ENCODE results near the gene KLHL29. TPM values are rescaled to one million over a fixed set of nuclear protein-coding genes. Genes with fewer than 3 reads are reported as not detected.

The KLHL29 gene
- total RNA-seq, 3 donors from 2014 or later (not counting 1 experiment from before 2014, with no cell fraction given): 0.24 to 0.43 (median 0.33) TPM

GRCh38 chr2:23376972-23377371 is 8.0 kb upstream of the KLHL29 start:
- TF ChIP-seq CTCF (IDR thresholded peaks at IDR 0.05): no peak
- peaks cover 21 to 34% of the 10 kb centered on the region in 2 donors for H3K27me3 Mint-ChIP-seq (ENCODE audit: low read depth in 2 of 2)

GRCh38 chr2:23377771-23378170 is 7.2 kb upstream of the KLHL29 start:
- Mint-ChIP-seq H3K36me3 (no peaks in the 10 kb centered on the region), H3K4me1 (peaks cover 10 to 21% of the 10 kb centered on the region in 2 donors), H3K9me3 (no peaks in the 10 kb centered on the region), H3K27me3 (ENCODE audit: low read depth in 2 of 2) (peaks cover 28 to 42% of the 10 kb centered on the region in 2 donors), H3K27ac (no peak overlapping the region), H3K4me3 (no peak overlapping the region)
- WGBS (ENCODE audit: insufficient coverage): 82% methylated on average over 4 of the region's 4 CpGs
- TF ChIP-seq CTCF (IDR thresholded peaks at IDR 0.05): no peak
- Histone ChIP-seq H3K4me1 (ENCODE audit: control insufficient read depth, insufficient read depth, low read length) (peaks cover 20% of the 10 kb centered on the region), H3K27me3 (ENCODE audit: control insufficient read depth, insufficient read depth, low read length) (peaks cover 2% of the 10 kb centered on the region), H3K4me3 (ENCODE audit: low read length) (no peak overlapping the region), H3K36me3 (ENCODE audit: control insufficient read depth, insufficient read depth, low read length) (no peaks in the 10 kb centered on the region), H3K9me3 (ENCODE audit: control insufficient read depth, insufficient read depth, low read length) (no peaks in the 10 kb centered on the region), H3K27ac (ENCODE audit: low read length) (no peak overlapping the region)
- intact Hi-C loops (cut with micrococcal nuclease): no loop called here
- no peak for ATAC-seq
- DNase-seq: no peak

More at GRCh38 chr2:23376972-23377371, 8.0 kb upstream of the KLHL29 start:
- Histone ChIP-seq H3K27me3 (ENCODE audit: control insufficient read depth, insufficient read depth, low read length) (peaks cover 2% of the 10 kb centered on the region), H3K36me3 (ENCODE audit: control insufficient read depth, insufficient read depth, low read length) (no peaks in the 10 kb centered on the region), H3K27ac (ENCODE audit: low read length) (no peak overlapping the region), H3K4me3 (ENCODE audit: low read length) (no peak overlapping the region), H3K4me1 (ENCODE audit: control insufficient read depth, insufficient read depth, low read length) (peaks cover 20% of the 10 kb centered on the region), H3K9me3 (ENCODE audit: control insufficient read depth, insufficient read depth, low read length) (no peaks in the 10 kb centered on the region)
- Mint-ChIP-seq H3K9me3 (no peaks in the 10 kb centered on the region), H3K27ac (no peak overlapping the region), H3K36me3 (no peaks in the 10 kb centered on the region), H3K4me1 (peaks cover 10 to 21% of the 10 kb centered on the region in 2 donors), H3K4me3 (no peak overlapping the region)
- DNase-seq (no peak), ATAC-seq (no peak)
- 91% methylated on average over 8 of the region's 8 CpGs for WGBS (ENCODE audit: insufficient coverage)
- intact Hi-C loops (cut with micrococcal nuclease): no loop called here

DNA sequence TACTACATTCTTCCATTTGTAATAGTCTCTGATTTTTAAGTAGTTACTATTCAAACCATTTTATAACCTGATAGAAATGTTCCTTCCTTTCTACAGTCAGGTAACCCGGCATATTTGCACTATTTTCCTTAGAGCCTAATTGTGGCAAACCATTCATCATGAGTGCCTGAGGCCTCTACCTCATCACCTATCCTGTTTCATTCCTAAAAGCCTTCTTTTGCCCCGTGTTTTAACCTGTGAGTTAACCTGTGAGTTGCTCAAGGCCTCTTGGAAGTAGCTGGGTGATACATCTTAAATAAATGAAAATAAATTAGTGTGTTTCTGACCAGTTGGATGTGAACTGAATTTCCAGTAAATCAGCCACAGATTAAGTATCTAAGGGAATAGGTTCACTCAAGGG is 6.5 kb upstream of the KLHL29 start:
- Histone ChIP-seq H3K4me3 (ENCODE audit: low read length) (no peak overlapping the region), H3K36me3 (ENCODE audit: control insufficient read depth, insufficient read depth, low read length) (no peaks in the 10 kb centered on the region), H3K9me3 (ENCODE audit: control insufficient read depth, insufficient read depth, low read length) (no peaks in the 10 kb centered on the region), H3K4me1 (ENCODE audit: control insufficient read depth, insufficient read depth, low read length) (peaks cover 20% of the 10 kb centered on the region), H3K27ac (ENCODE audit: low read length) (no peak overlapping the region), H3K27me3 (ENCODE audit: control insufficient read depth, insufficient read depth, low read length) (peaks cover 2% of the 10 kb centered on the region)
- no peak for ATAC-seq
- DNase-seq: no peak
- Mint-ChIP-seq H3K36me3 (no peaks in the 10 kb centered on the region), H3K4me3 (no peak overlapping the region), H3K27me3 (ENCODE audit: low read depth in 2 of 2) (peaks cover 34 to 48% of the 10 kb centered on the region in 2 donors), H3K27ac (no peak overlapping the region), H3K9me3 (no peaks in the 10 kb centered on the region), H3K4me1 (peaks cover 10 to 21% of the 10 kb centered on the region in 2 donors)
- WGBS (ENCODE audit: insufficient coverage): 95% methylated on average over 1 of the region's 2 CpGs
- intact Hi-C loops (cut with micrococcal nuclease): no loop called here
- no peak for TF ChIP-seq CTCF (IDR thresholded peaks at IDR 0.05)

GRCh38 chr2:23379220-23379695 is 5.7 kb upstream of the KLHL29 start:
- Mint-ChIP-seq H3K27me3 (ENCODE audit: low read depth in 2 of 2) (peaks cover 35 to 48% of the 10 kb centered on the region in 2 donors), H3K4me3 (no peak overlapping the region), H3K9me3 (no peaks in the 10 kb centered on the region), H3K36me3 (no peaks in the 10 kb centered on the region), H3K4me1 (peaks cover 13 to 24% of the 10 kb centered on the region in 2 donors), H3K27ac (no peak overlapping the region)
- DNase-seq: no peak
- Histone ChIP-seq H3K27ac (ENCODE audit: low read length) (no peak overlapping the region), H3K27me3 (ENCODE audit: control insufficient read depth, insufficient read depth, low read length) (peaks cover 2% of the 10 kb centered on the region), H3K9me3 (ENCODE audit: control insufficient read depth, insufficient read depth, low read length) (no peaks in the 10 kb centered on the region), H3K4me3 (ENCODE audit: low read length) (no peak overlapping the region), H3K4me1 (ENCODE audit: control insufficient read depth, insufficient read depth, low read length) (peaks cover 20% of the 10 kb centered on the region), H3K36me3 (ENCODE audit: control insufficient read depth, insufficient read depth, low read length) (no peaks in the 10 kb centered on the region)
- no peak for TF ChIP-seq CTCF (IDR thresholded peaks at IDR 0.05)
- WGBS (ENCODE audit: insufficient coverage): 78% methylated on average over 4 of the region's 7 CpGs
- intact Hi-C loops (cut with micrococcal nuclease): no loop called here
- no peak for ATAC-seq
